Tibial nerve (tissue), 3 donors: ENCODE measurements around the gene PAX3.

Source experiments
- CTCF ChIP-seq, 5 experiments: fragments of 200-600 bp in 3 of 5; fragments of 450-650 bp in 2 of 5; sonication (generic) in 3 of 5; IDR thresholded peaks; one replicate each; pipeline ENCODE4 v1.5.1; 2016 to 2019; ENCODE audit warnings: antibody characterized with exemption in 5 of 5, mild to moderate bottlenecking in 3 of 5, moderate library complexity in 2 of 5
- POLR2A ChIP-seq, 2 donors: fragments of 450-650 bp; IDR thresholded peaks; one replicate each; pipeline ENCODE4 v1.6.1; 2017; ENCODE audit warnings: antibody characterized with exemption in 2 of 2, mild to moderate bottlenecking in 2 of 2, moderate library complexity in 2 of 2

GRCh38 chr2:222228054-222228453 is 70.7 kb downstream of the PAX3 start:
- TF ChIP-seq CTCF (IDR thresholded peaks at IDR 0.05) = no peak
- TF ChIP-seq POLR2A (IDR thresholded peaks at IDR 0.05) = no peak
